Stomach smooth muscle (tissue), 2 donors: Measurements from ENCODE around the gene CAPNS2.

ENCODE experiments used
- H3K27ac ChIP-seq: one replicate; pipeline ENCODE4 v1.7.0; 2013; ENCODE audit warnings: mild to moderate bottlenecking, low read length, inconsistent platforms
- H3K27me3 ChIP-seq, 2 donors: one replicate each; pipeline ENCODE4 v1.7.0; 2013; ENCODE audit warnings: low read length in 2 of 2; ENCODE audit not compliant: insufficient read depth in 2 of 2, control insufficient read depth in 1 of 2
- H3K36me3 ChIP-seq, 2 donors: one replicate each; pipeline ENCODE4 v1.7.0; 2013; ENCODE audit warnings: low read length in 2 of 2; ENCODE audit not compliant: control insufficient read depth in 2 of 2, insufficient read depth in 2 of 2
- H3K4me1 ChIP-seq: one replicate; pipeline ENCODE4 v1.7.0; 2013; ENCODE audit warnings: low read length; ENCODE audit not compliant: control insufficient read depth, insufficient read depth
- H3K4me3 ChIP-seq, 2 donors: one replicate each; pipeline ENCODE4 v1.7.0; 2013; ENCODE audit warnings: low read length in 2 of 2
- H3K9ac ChIP-seq, 2 donors: one replicate each; pipeline ENCODE4 v1.7.0; 2013; ENCODE audit warnings: low read length in 2 of 2, mild to moderate bottlenecking in 1 of 2
- H3K9me3 ChIP-seq, 2 donors: one replicate each; pipeline ENCODE4 v1.7.0; 2013; ENCODE audit warnings: low read length in 2 of 2; ENCODE audit not compliant: control insufficient read depth in 2 of 2
- donor health status: healthy.
- donor health status: Pancreatic carcinoma.

The CAPNS2 gene

GRCh38 chr16:55567382-55567781 is 898 bp downstream of the CAPNS2 start:
- Histone ChIP-seq H3K4me1 (peaks cover 11% of the 10 kb centered on the region), H3K36me3 (no peaks in the 10 kb centered on the region), H3K9me3 (no peaks in the 10 kb centered on the region), H3K27me3 (no peaks in the 10 kb centered on the region), H3K9ac (no peak overlapping the region), H3K4me3 (no peak overlapping the region), H3K27ac (no peak overlapping the region)

- no peaks in the 10 kb centered on the region for H3K9me3 ChIP-seq
These were observed 1.7 kb downstream of the CAPNS2 start for GRCh38 chr16:55568207-55568606.

GRCh38 chr16:55569025-55569424 is 2.5 kb downstream of the CAPNS2 start:
- Histone ChIP-seq H3K9ac (no peak overlapping the region), H3K4me3 (no peak overlapping the region), H3K27ac (no peak overlapping the region), H3K4me1 (peaks cover 11% of the 10 kb centered on the region), H3K27me3 (no peaks in the 10 kb centered on the region), H3K36me3 (no peaks in the 10 kb centered on the region), H3K9me3 (no peaks in the 10 kb centered on the region)

More at GRCh38 chr16:55568207-55568606, 1.7 kb downstream of the CAPNS2 start:
- no peak overlapping the region for H3K27ac ChIP-seq
- H3K36me3 ChIP-seq, result no peaks in the 10 kb centered on the region
- H3K9ac ChIP-seq, result no peak overlapping the region
- no peaks in the 10 kb centered on the region for H3K27me3 ChIP-seq
- H3K4me1 ChIP-seq, result peaks cover 11% of the 10 kb centered on the region
- H3K4me3 ChIP-seq, result no peak overlapping the region

GRCh38 chr16:55570159-55570558 is 3.7 kb downstream of the CAPNS2 start:
- no peaks in the 10 kb centered on the region for H3K27me3 ChIP-seq
- no peaks in the 10 kb centered on the region for H3K9me3 ChIP-seq
- no peaks in the 10 kb centered on the region for H3K36me3 ChIP-seq
- no peak overlapping the region for H3K9ac ChIP-seq
- no peak overlapping the region for H3K27ac ChIP-seq
- H3K4me3 ChIP-seq, result no peak overlapping the region
- peaks cover 11% of the 10 kb centered on the region for H3K4me1 ChIP-seq

GRCh38 chr16:55571191-55571897 is 4.9 kb downstream of the CAPNS2 start:
- Histone ChIP-seq H3K9me3 (no peaks in the 10 kb centered on the region), H3K4me3 (no peak overlapping the region)

GRCh38 chr16:55572439-55572838 is 6.0 kb downstream of the CAPNS2 start:
- no peaks in the 10 kb centered on the region for H3K27me3 ChIP-seq
- no peak overlapping the region for H3K9ac ChIP-seq
- no peak overlapping the region for H3K4me3 ChIP-seq
- no peak overlapping the region for H3K27ac ChIP-seq
- H3K9me3 ChIP-seq, result no peaks in the 10 kb centered on the region
- peaks cover 11% of the 10 kb centered on the region for H3K4me1 ChIP-seq
- H3K36me3 ChIP-seq, result no peaks in the 10 kb centered on the region

More at GRCh38 chr16:55571191-55571897, 4.9 kb downstream of the CAPNS2 start:
- Histone ChIP-seq H3K27ac (no peak overlapping the region), H3K4me1 (peaks cover 11% of the 10 kb centered on the region), H3K27me3 (no peaks in the 10 kb centered on the region), H3K9ac (no peak overlapping the region), H3K36me3 (no peaks in the 10 kb centered on the region)

- H3K9me3 ChIP-seq, result no peaks in the 10 kb centered on the region
- H3K9ac ChIP-seq, result no peak overlapping the region
- H3K27me3 ChIP-seq, result no peaks in the 10 kb centered on the region
- peaks cover 0 to 4% of the 10 kb centered on the region in 2 donors for H3K36me3 ChIP-seq
- H3K27ac ChIP-seq, result no peak overlapping the region
- H3K4me1 ChIP-seq, result no peaks in the 10 kb centered on the region
- H3K4me3 ChIP-seq, result no peak overlapping the region
These were observed 8.3 kb downstream of the CAPNS2 start for GRCh38 chr16:55574811-55575210.

GRCh38 chr16:55575496-55575895 is 9.0 kb downstream of the CAPNS2 start:
- no peak overlapping the region for H3K27ac ChIP-seq
- H3K4me1 ChIP-seq, result no peaks in the 10 kb centered on the region
- no peaks in the 10 kb centered on the region for H3K9me3 ChIP-seq
- no peaks in the 10 kb centered on the region for H3K27me3 ChIP-seq
- H3K4me3 ChIP-seq, result no peak overlapping the region
- H3K9ac ChIP-seq, result no peak overlapping the region
- peaks cover 0 to 6% of the 10 kb centered on the region in 2 donors for H3K36me3 ChIP-seq

GRCh38 chr16:55576384-55576783 is 9.9 kb downstream of the CAPNS2 start:
- Histone ChIP-seq H3K9me3 (no peaks in the 10 kb centered on the region), H3K36me3 (peaks cover 0 to 6% of the 10 kb centered on the region in 2 donors), H3K4me3 (no peak overlapping the region), H3K27ac (no peak overlapping the region), H3K9ac (no peak overlapping the region), H3K4me1 (no peaks in the 10 kb centered on the region), H3K27me3 (no peaks in the 10 kb centered on the region)

- Histone ChIP-seq H3K9ac (no peak overlapping the region), H3K27me3 (no peaks in the 10 kb centered on the region), H3K27ac (no peak overlapping the region), H3K9me3 (no peaks in the 10 kb centered on the region), H3K36me3 (peaks cover 0 to 6% of the 10 kb centered on the region in 2 donors), H3K4me1 (no peaks in the 10 kb centered on the region), H3K4me3 (no peak overlapping the region)
These were observed 11.4 kb downstream of the CAPNS2 start for GRCh38 chr16:55577887-55578286.

- no peak overlapping the region for H3K9ac ChIP-seq
- no peak overlapping the region for H3K4me3 ChIP-seq
- no peaks in the 10 kb centered on the region for H3K36me3 ChIP-seq
- no peaks in the 10 kb centered on the region for H3K9me3 ChIP-seq
- no peak overlapping the region for H3K27ac ChIP-seq
- H3K27me3 ChIP-seq, result no peaks in the 10 kb centered on the region
- H3K4me1 ChIP-seq, result no peaks in the 10 kb centered on the region
These were observed 19.1 kb downstream of the CAPNS2 start for GRCh38 chr16:55585631-55586030.
